BLaER1 (cell line): ENCODE results near the gene NTRK2.

Experiments
- H3K27ac ChIP-seq: shearing (Covaris generic); formaldehyde crosslinking; 2 replicates; pipeline ENCODE4 v1.8.1; 2022
- H3K27me3 ChIP-seq: shearing (Covaris generic); formaldehyde crosslinking; 2 replicates; pipeline ENCODE4 v1.8.1; 2022
- H3K36me3 ChIP-seq: shearing (Covaris generic); formaldehyde crosslinking; 2 replicates; pipeline ENCODE4 v1.8.1; 2022
- H3K4me1 ChIP-seq: shearing (Covaris generic); formaldehyde crosslinking; 2 replicates; pipeline ENCODE4 v1.8.1; 2022
- H3K4me2 ChIP-seq: shearing (Covaris generic); formaldehyde crosslinking; 2 replicates; pipeline ENCODE4 v1.8.1; 2022
- H3K4me3 ChIP-seq: shearing (Covaris generic); formaldehyde crosslinking; 2 replicates; pipeline ENCODE4 v1.8.1; 2022
- H3K9ac ChIP-seq: shearing (Covaris generic); formaldehyde crosslinking; 2 replicates; pipeline ENCODE4 v1.8.1; 2022
- H3K9me3 ChIP-seq: shearing (Covaris generic); formaldehyde crosslinking; 2 replicates; pipeline ENCODE4 v1.8.1; 2022
- H4K20me1 ChIP-seq: shearing (Covaris generic); formaldehyde crosslinking; 2 replicates; pipeline ENCODE4 v1.8.1; 2022
- Cebpa-rat ChIP-seq: shearing (Covaris generic); IDR thresholded peaks from 2 replicates; pipeline ENCODE4 v1.8.1; 2022

Gene NTRK2

DNA sequence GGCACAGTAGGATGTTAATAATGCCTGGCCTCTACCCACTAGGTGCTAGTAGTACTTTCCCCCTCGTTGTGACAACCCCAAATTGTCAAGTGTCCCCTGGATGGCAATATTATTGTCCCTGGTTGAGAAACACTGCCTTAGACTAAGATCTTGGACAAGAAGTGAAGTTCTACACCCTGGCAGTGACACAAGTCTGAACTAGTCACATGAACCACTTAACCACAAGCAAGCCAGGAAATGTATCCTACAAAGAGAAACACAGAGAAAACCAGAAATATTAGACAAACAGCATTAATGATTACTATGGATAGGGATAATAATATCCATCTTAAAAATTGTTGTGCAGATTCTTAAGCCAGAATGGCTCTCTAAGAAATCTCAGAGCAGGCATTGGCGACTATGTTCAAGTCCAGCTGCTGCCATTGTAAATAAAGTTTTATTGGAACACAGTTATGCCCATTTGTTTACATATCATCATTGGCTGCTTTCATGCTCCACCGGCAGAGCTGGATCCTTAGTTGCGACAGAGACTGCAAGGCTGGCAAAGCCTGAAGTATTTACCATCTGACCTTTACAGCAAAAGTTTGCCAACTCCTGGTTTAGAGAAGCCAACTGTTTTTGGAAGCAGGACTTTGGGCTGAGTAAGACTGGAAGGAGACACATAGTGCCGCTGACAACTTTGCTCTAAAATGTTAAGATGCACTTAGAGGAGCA, 80.8 kb downstream of the NTRK2 start:
- Histone ChIP-seq H3K36me3 (no peaks in the 10 kb centered on the region), H3K4me2 (no peak overlapping the region; the same call in 1 of the 2 replicates), H3K4me1 (peaks cover 48% of the 10 kb centered on the region), H4K20me1 (no peaks in the 10 kb centered on the region), H3K27ac (no peak overlapping the region), H3K27me3 (no peaks in the 10 kb centered on the region), H3K9ac (no peak overlapping the region), H3K9me3 (no peaks in the 10 kb centered on the region), H3K4me3 (no peak overlapping the region)
- TF ChIP-seq Cebpa-rat: no peak

DNA sequence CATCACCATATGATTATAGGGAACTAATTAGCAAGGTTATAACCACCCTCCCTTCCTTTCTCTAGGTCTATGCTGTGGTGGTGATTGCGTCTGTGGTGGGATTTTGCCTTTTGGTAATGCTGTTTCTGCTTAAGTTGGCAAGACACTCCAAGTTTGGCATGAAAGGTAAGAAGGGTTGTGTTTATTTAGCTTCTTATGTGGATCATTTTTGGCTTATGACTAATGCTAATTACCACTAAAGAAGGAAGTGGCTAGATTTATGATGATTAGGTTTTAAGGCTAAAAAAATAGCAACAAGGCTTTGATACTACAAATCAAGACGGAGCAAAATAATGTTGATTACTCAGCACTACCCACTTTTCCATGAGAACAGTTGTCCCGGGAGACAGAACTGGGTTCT, 82.4 kb downstream of the NTRK2 start:
- no peaks in the 10 kb centered on the region for H4K20me1 ChIP-seq
- no peak for TF ChIP-seq Cebpa-rat
- H3K36me3 ChIP-seq: no peaks in the 10 kb centered on the region
- H3K9me3 ChIP-seq: no peaks in the 10 kb centered on the region
- H3K4me2 ChIP-seq: no peak overlapping the region
- H3K4me3 ChIP-seq: no peak overlapping the region
- no peaks in the 10 kb centered on the region for H3K27me3 ChIP-seq
- no peak overlapping the region for H3K9ac ChIP-seq
- H3K4me1 ChIP-seq: peaks cover 48% of the 10 kb centered on the region
- H3K27ac ChIP-seq: no peak overlapping the region

DNA sequence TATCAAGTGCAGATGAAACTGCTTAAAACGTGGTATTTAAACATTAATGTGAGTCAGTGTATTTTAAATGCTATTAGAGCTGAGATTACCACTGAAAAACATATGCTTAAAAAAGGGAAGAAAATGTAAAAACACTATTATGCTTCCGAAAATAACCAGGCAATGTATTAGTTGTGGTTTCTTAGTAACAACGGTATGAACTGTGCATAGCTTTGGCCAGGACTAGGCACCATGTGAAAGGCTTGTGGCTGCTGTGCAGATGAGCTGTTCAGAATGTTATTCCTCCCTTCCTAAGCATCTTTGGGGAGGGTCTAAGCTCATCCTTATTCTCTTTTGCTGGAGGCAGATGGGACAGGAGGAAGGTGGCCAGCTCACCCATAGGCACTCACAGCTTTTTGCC, 84.9 kb downstream of the NTRK2 start:
- TF ChIP-seq Cebpa-rat: no peak
- Histone ChIP-seq H3K4me3 (no peak overlapping the region), H3K36me3 (no peaks in the 10 kb centered on the region), H3K9ac (no peak overlapping the region), H3K4me1 (peaks cover 32% of the 10 kb centered on the region), H3K4me2 (peak overlapping the region; percentile 54), H3K27ac (no peak overlapping the region), H3K27me3 (no peaks in the 10 kb centered on the region), H4K20me1 (no peaks in the 10 kb centered on the region), H3K9me3 (no peaks in the 10 kb centered on the region)

DNA sequence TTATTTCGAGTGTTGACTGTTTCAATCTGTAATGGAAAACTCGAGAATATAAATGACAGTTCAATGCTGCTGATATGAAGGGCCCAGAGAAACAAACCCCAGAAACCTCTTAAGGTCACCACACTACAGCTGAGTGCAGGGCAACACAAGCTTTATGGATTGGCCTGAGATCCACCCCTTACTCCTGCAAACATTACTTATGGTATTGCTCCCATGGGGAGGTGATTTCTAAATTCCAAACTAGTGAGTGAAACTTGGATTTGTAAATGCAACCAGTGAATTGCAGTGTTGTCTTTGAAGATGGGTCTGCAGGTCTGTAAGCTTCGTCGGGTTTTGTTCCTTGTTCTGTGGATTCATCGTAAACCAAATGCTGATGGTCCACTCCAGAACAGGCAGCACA, 85.4 kb downstream of the NTRK2 start:
- H3K4me2 ChIP-seq: peak overlapping the region; percentile 54
- no peaks in the 10 kb centered on the region for H3K9me3 ChIP-seq
- no peaks in the 10 kb centered on the region for H4K20me1 ChIP-seq
- H3K27me3 ChIP-seq: no peaks in the 10 kb centered on the region
- no peaks in the 10 kb centered on the region for H3K36me3 ChIP-seq
- no peak overlapping the region for H3K27ac ChIP-seq
- H3K4me1 ChIP-seq: peaks cover 32% of the 10 kb centered on the region
- no peak for TF ChIP-seq Cebpa-rat
- no peak overlapping the region for H3K4me3 ChIP-seq
- no peak overlapping the region for H3K9ac ChIP-seq

DNA sequence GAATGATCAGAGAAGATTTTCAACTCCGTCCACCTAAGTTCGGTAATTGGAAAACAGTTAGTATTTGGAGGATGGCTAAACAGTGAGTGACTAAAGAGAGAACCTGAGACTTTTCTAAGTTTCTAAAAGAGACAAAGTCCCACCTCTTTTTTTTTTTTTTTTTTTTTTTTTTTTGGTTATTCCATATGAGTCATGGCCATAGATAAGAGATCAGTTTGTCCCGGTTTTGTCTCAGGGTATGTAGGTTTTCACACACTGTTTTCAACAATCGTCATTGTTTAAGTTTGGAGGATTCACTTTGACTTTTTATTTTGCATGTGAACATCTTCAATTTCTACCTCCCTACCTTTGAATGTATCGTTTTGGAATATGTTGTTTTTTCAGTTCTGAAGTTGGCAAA, 85.9 kb downstream of the NTRK2 start:
- TF ChIP-seq Cebpa-rat: no peak
- no peak overlapping the region for H3K4me2 ChIP-seq

DNA sequence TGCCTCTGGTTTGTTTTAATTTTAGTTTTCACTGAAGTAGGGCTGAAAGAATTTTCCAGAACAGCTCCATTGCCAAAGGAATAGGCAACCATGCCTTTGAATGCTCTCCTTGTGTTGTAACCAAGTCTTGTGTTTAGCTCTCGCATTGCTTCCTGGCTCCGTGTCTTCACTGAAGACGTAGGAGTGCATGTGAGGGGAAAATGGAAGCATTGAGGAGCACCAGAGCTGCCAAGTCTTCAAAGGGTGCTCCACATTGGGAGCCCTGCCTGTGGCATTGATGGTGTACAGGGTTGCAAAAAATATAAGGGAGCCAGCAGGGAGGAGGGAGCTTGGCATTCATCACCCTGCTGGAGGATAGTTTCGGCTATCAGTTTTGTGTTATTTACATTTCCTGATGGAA, 86.6 kb downstream of the NTRK2 start:
- H3K9ac ChIP-seq: no peak overlapping the region
- TF ChIP-seq Cebpa-rat: no peak
- no peaks in the 10 kb centered on the region for H4K20me1 ChIP-seq
- H3K36me3 ChIP-seq: no peaks in the 10 kb centered on the region
- H3K4me1 ChIP-seq: peaks cover 35% of the 10 kb centered on the region
- H3K4me3 ChIP-seq: no peak overlapping the region
- H3K9me3 ChIP-seq: no peaks in the 10 kb centered on the region
- H3K27me3 ChIP-seq: no peaks in the 10 kb centered on the region
- H3K4me2 ChIP-seq: no peak overlapping the region
- no peak overlapping the region for H3K27ac ChIP-seq

More for the DNA sequence above, 85.9 kb downstream of the NTRK2 start:
- Histone ChIP-seq H3K4me3 (no peak overlapping the region), H3K36me3 (no peaks in the 10 kb centered on the region), H3K4me1 (peaks cover 28% of the 10 kb centered on the region), H4K20me1 (no peaks in the 10 kb centered on the region), H3K9me3 (no peaks in the 10 kb centered on the region), H3K9ac (no peak overlapping the region), H3K27ac (no peak overlapping the region), H3K27me3 (no peaks in the 10 kb centered on the region)

DNA sequence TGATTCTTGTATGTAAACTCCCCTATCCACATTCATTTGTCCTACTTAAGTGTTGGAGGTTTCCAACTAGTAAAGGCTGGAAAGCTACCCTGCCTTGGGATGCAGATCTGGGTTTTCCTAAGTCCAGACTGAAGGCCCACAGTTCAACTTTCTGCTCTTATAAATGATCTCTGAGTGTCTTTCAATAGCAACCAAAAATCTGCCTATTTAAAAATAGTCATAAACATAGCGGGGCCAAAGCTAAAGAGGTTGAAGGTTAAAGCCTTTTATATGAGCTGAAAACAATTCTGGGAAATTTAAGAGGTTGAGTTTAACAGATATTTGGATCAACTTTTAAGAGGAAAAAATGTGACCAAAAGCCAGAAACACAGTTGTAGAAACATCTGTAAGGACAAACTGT, 87.2 kb downstream of the NTRK2 start:
- H3K4me2 ChIP-seq: no peak overlapping the region
- peaks cover 40% of the 10 kb centered on the region for H3K4me1 ChIP-seq
- H3K27me3 ChIP-seq: no peaks in the 10 kb centered on the region
- no peak overlapping the region for H3K9ac ChIP-seq
- no peaks in the 10 kb centered on the region for H4K20me1 ChIP-seq
- H3K27ac ChIP-seq: no peak overlapping the region
- TF ChIP-seq Cebpa-rat: no peak
- peaks cover 5% of the 10 kb centered on the region for H3K9me3 ChIP-seq
- no peaks in the 10 kb centered on the region for H3K36me3 ChIP-seq
- H3K4me3 ChIP-seq: no peak overlapping the region

GRCh38 chr9:84758817-84759216, 89.3 kb downstream of the NTRK2 start:
- no peaks in the 10 kb centered on the region for H4K20me1 ChIP-seq
- H3K4me1 ChIP-seq: peaks cover 32% of the 10 kb centered on the region
- no peak for TF ChIP-seq Cebpa-rat
- H3K27me3 ChIP-seq: no peaks in the 10 kb centered on the region
- H3K27ac ChIP-seq: no peak overlapping the region
- no peaks in the 10 kb centered on the region for H3K36me3 ChIP-seq
- peaks cover 21% of the 10 kb centered on the region for H3K9me3 ChIP-seq
- H3K4me3 ChIP-seq: no peak overlapping the region
- no peak overlapping the region for H3K9ac ChIP-seq
- H3K4me2 ChIP-seq: no peak overlapping the region

DNA sequence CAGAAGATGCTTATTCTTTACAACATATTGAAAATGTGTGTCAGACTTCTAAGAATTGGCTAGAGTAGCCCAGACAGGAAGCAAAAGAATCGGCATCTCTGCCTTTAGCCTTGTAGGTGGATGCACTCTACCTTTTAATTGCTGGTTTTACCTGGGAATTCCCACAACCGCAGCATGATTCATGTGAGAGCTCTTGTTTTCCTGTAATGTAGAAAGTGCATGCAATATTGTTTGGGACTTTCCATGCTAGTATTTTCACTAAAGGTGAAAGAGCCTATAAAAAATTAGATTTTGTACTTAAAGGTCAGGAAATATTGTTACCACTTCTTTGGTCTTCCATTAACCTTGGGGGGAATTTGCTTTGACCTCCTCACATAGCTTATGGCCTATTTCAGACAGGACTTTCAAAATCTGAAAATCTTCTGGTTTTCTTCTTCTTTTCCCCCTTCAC, 89.8 kb downstream of the NTRK2 start:
- Histone ChIP-seq H3K4me1 (peaks cover 27% of the 10 kb centered on the region), H3K9ac (no peak overlapping the region), H3K27ac (no peak overlapping the region), H3K36me3 (no peaks in the 10 kb centered on the region), H3K9me3 (peaks cover 21% of the 10 kb centered on the region), H3K4me3 (no peak overlapping the region), H3K4me2 (no peak overlapping the region), H3K27me3 (no peaks in the 10 kb centered on the region), H4K20me1 (no peaks in the 10 kb centered on the region)
- TF ChIP-seq Cebpa-rat: no peak

DNA sequence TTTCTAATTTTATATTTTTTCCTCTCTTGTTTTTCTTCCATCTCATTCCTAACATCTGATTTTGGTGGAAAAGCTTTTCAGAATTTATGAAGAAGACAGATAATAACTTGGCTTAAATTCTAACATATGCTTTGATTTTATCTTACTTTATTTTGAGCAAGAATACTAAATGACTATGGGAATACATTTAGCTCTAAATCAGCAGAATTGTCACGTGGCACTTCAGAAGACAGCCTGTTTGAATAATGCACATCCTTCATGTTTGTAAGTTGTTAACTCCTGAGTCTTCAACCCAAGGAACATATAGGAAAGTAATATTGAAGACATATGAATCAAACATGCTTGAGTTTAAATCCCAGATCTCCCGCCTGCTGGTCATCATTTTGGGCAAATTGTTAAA, 90.3 kb downstream of the NTRK2 start:
- Histone ChIP-seq H3K9me3 (peaks cover 21% of the 10 kb centered on the region), H4K20me1 (no peaks in the 10 kb centered on the region), H3K36me3 (no peaks in the 10 kb centered on the region), H3K27me3 (no peaks in the 10 kb centered on the region), H3K4me3 (no peak overlapping the region), H3K27ac (no peak overlapping the region), H3K4me2 (no peak overlapping the region), H3K9ac (no peak overlapping the region), H3K4me1 (peaks cover 22% of the 10 kb centered on the region)
- no peak for TF ChIP-seq Cebpa-rat
